Measurements from ENCODE around the gene TESPA1. TPM values are rescaled to one million over a fixed set of nuclear protein-coding genes. Genes with fewer than 3 reads are reported as not detected.

The TESPA1 gene
- total and polyA plus RNA-seq, 9 of the 15 experiments (the other 6 are each of a cell fraction or from before 2014, with no cell fraction given) = 0.72 to 7.1 (median 2.4) TPM

DNA sequence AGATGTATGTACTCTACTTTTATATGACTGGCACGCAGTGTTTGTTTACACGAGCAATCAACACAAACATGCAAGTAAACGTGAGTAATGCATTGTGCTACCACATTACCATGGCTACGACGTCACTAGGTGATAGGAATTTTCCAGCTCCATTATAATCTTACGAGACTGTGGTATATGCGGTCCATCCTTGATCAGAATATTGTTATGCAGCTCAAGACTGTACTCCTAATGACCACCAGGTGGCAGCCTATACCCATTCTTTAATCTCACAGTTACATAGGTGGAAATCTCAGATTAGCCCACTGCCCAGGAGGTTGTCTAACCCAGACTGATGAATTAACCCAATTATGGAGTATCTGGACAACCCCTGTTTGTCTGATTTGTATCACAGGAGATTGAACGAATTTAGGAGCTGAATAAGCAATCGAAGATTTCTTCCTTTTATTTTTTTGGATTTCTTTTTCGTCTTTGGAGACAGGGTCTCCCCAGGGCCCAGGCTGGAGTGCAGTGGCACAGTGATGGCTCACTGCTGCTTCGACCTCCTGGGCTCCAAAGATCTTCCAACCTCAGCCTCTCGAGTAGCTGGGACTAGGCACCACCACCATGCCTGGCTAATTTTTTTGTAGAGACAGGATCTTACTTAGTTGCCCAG, 8.7 kb upstream of the TESPA1 start (continued):
- 0 out of 2 replicates have a peak, but pooled peaks have one; percentile 11 for TF ChIP-seq L3MBTL2 (IDR thresholded peaks at IDR 0.05)
- no peak for TF ChIP-seq ZNF174 (CRISPR knock-in tag; IDR thresholded peaks at IDR 0.05)
- TF ChIP-seq YY1 (IDR thresholded peaks at IDR 0.05; ENCODE audit: borderline replicate concordance in 1 of 3, control insufficient read depth in 1 of 3, extremely low read depth in 1 of 3, insufficient read depth in 3 of 3, insufficient read length in 1 of 3, insufficient replicate concordance in 2 of 3, low read depth in 1 of 3, low read length in 2 of 3) = no peak
- TF ChIP-seq ZNF408 (CRISPR knock-in tag; IDR thresholded peaks at IDR 0.05; ENCODE audit: low read depth) = no peak
- peak; percentile 45 for TF ChIP-seq RFX1 (IDR thresholded peaks at IDR 0.05)
- no peak for TF ChIP-seq MTA1 (IDR thresholded peaks at IDR 0.05; ENCODE audit: borderline replicate concordance)
- TF ChIP-seq SP2 (IDR thresholded peaks at IDR 0.05; ENCODE audit: extremely low read depth, low read depth, low read length, poor library complexity, severe bottlenecking) = no peak
- TF ChIP-seq U2AF2 (optimal IDR thresholded peaks at IDR 0.05; ENCODE audit: low read depth, low read length) = no peak
- TF ChIP-seq ZZZ3 (IDR thresholded peaks at IDR 0.05) = no peak
- no peak for TF ChIP-seq MBD2 (IDR thresholded peaks at IDR 0.05; ENCODE audit: borderline replicate concordance, low read depth)
- TF ChIP-seq HOXB6 (CRISPR knock-in tag; IDR thresholded peaks at IDR 0.05; ENCODE audit: borderline replicate concordance) = no peak
- no peak for TF ChIP-seq NFATC3 (IDR thresholded peaks at IDR 0.05)
- TF ChIP-seq SMC3 (conservative IDR thresholded peaks at IDR 0.05; ENCODE audit: insufficient read depth, low read depth, low read length) = peak; percentile 93
- 0 out of 2 replicates have a peak, but pooled peaks have one; percentile 22 for TF ChIP-seq CTBP1 (IDR thresholded peaks at IDR 0.05; ENCODE audit: borderline replicate concordance)
- no peak for TF ChIP-seq SREBF2 (CRISPR knock-in tag; IDR thresholded peaks at IDR 0.05)
- TF ChIP-seq SRSF7 (optimal IDR thresholded peaks at IDR 0.05; ENCODE audit: low read depth, low read length) = no peak
- TF ChIP-seq MIER1 (IDR thresholded peaks at IDR 0.05; ENCODE audit: low read depth) = no peak
- TF ChIP-seq SOX6 (IDR thresholded peaks at IDR 0.05) = no peak
- TF ChIP-seq MCM3 (IDR thresholded peaks at IDR 0.05) = no peak
- TF ChIP-seq GATAD2A (IDR thresholded peaks at IDR 0.05) = no peak
